HS-5 (cell line): Measurements from ENCODE around the gene ZNF473.
"Not testable (repeated sequence)": the region's sequence is repeated elsewhere in the genome, so short reads cannot be mapped to it uniquely, and the experiment has no call there.

Experiments
- DNase-seq: peaks from one replicate; pipeline ENCODE4 v3.0.0-alpha.2; 2012; ENCODE audit warnings: low read depth

Gene ZNF473

GRCh38 chr19:50099696-50100095, 73.9 kb downstream of the ZNF473 start:
- DNase-seq: not testable (repeated sequence)

GRCh38 chr19:50100946-50101345, 75.1 kb downstream of the ZNF473 start:
- DNase-seq: not testable (repeated sequence)
